B cell (primary cell): ENCODE results near the gene ITGA6.

Source experiments
- CTCF ChIP-seq: fragments of 200-600 bp; IDR thresholded peaks from one replicate; pipeline ENCODE4 v1.8.0; 2022; ENCODE audit warnings: antibody characterized with exemption, mild to moderate bottlenecking
- EZH2 ChIP-seq: IDR thresholded peaks from 2 replicates; pipeline ENCODE4 v1.6.1; 2012; ENCODE audit warnings: borderline replicate concordance, low read depth, mild to moderate bottlenecking, moderate library complexity, low read length; ENCODE audit not compliant: insufficient read depth, poor library complexity, severe bottlenecking

GRCh38 chr2:172408143-172408766 lies 19.1 kb upstream of the ITGA6 start:
- no peak for TF ChIP-seq CTCF
- TF ChIP-seq EZH2, result no peak
